HepG2 (cell line): ENCODE measurements around the gene LRIG1. TPM values are rescaled to one million over a fixed set of nuclear protein-coding genes. Genes with fewer than 3 reads are reported as not detected.

Experiments used
- ATAC-seq: fragments of 200-7000 bp; cut with Tn5 transposase; 3 replicates; pipeline ENCODE4 v1.9.1; 2020; ENCODE audit warnings: mild to moderate bottlenecking, moderate library complexity
- BruUV-seq: library from RNA; stranded (reverse); fragments of 400-500 nt; replicated peaks from 2 replicates; lab custom pipeline; 2021; lab: Mats Ljungman, UMichigan
- CTCF ChIA-PET: fragments of 300-600 bp; formaldehyde crosslinking; extraction: SDS; loops from one replicate; lab custom pipeline; 2021; ENCODE audit warnings: low total read pairs, inconsistent platforms, low intra/inter-chr PET ratio; lab: Yijun Ruan, JAX
- POLR2A ChIA-PET: fragments of 350-600 bp; sonication (Branson Sonifier 250); formaldehyde crosslinking; loops from one replicate; lab custom pipeline; 2020; ENCODE audit warnings: antibody characterized with exemption, inconsistent platforms; lab: Yijun Ruan, JAX
- DNase-seq: peaks from one replicate; pipeline ENCODE4 v3.0.0-alpha.2; 2015; ENCODE audit warnings: low spot score
- FAIRE-seq: peaks from 3 replicates; lab custom pipeline; 2011; peaks lifted over from hg19 to GRCh38; lab: Jason Lieb, UNC
- H2AFZ ChIP-seq: one replicate; pipeline ENCODE4 v1.6.1; 2011; ENCODE audit warnings: low read length, inconsistent platforms
- H3K27ac ChIP-seq: fragments of 300-600 bp; 3 replicates; pipeline ENCODE4 v1.8.0; 2011; ENCODE audit warnings: mixed run types, mild to moderate bottlenecking, mixed read lengths, low read length, inconsistent platforms; ENCODE audit not compliant: insufficient read depth; ENCODE audit errors: extremely low read length
- H3K27me3 ChIP-seq, 2 experiments: fragments of 200-600 bp in 1 of 2; 2 replicates in 1 of 2; 3 replicates in 1 of 2; pipeline versions ENCODE4 v1.6.0 to v1.8.0; 2011; ENCODE audit warnings: low read length in 2 of 2, mild to moderate bottlenecking in 2 of 2, moderate library complexity in 2 of 2, inconsistent platforms in 1 of 2; ENCODE audit not compliant: insufficient read depth in 2 of 2, control insufficient read depth in 1 of 2
- H3K36me3 ChIP-seq, 2 experiments: fragments of 200-600 bp in 1 of 2; replicated peaks in 1 of 2; 2 replicates in 1 of 2; 3 replicates in 1 of 2; pipeline versions ENCODE4 v1.5.1 to v1.8.0; 2011; ENCODE audit warnings: low read length in 2 of 2, inconsistent platforms in 1 of 2; ENCODE audit not compliant: insufficient read depth in 2 of 2, control insufficient read depth in 1 of 2
- H3K4me1 ChIP-seq: 2 replicates; pipeline ENCODE4 v1.5.1; 2012; ENCODE audit warnings: low read length, inconsistent platforms; ENCODE audit not compliant: insufficient read depth
- H3K4me2 ChIP-seq: 2 replicates; pipeline ENCODE4 v1.6.0; 2011; ENCODE audit warnings: low read depth, low read length, inconsistent platforms
- H3K4me3 ChIP-seq, 3 experiments: fragments of 200-600 bp in 1 of 3; sonication (generic), shearing (Covaris generic) in 1 of 3; replicated peaks in 1 of 3; 2 replicates each; pipeline ENCODE4 v1.5.1; 2011 to 2016; ENCODE audit warnings: low read length in 3 of 3, inconsistent platforms in 2 of 3, low read depth in 2 of 3, mild to moderate bottlenecking in 2 of 3, control low read depth in 1 of 3, mixed read lengths in 1 of 3; ENCODE audit not compliant: insufficient read depth in 1 of 3
- H3K79me2 ChIP-seq: one replicate; pipeline ENCODE4 v1.6.1; 2011; ENCODE audit warnings: low read length, inconsistent platforms; ENCODE audit not compliant: insufficient read depth
- H3K9ac ChIP-seq: 2 replicates; pipeline ENCODE4 v1.6.0; 2011; ENCODE audit warnings: mild to moderate bottlenecking, low read depth, low read length, inconsistent platforms; ENCODE audit not compliant: insufficient read depth
- H3K9me3 ChIP-seq: 2 replicates; pipeline ENCODE4 v1.5.1; 2012; ENCODE audit warnings: mild to moderate bottlenecking, low read length
- H4K20me1 ChIP-seq: 2 replicates; pipeline ENCODE4 v1.6.0; 2011; ENCODE audit warnings: inconsistent platforms, mild to moderate bottlenecking, low read length, moderate library complexity; ENCODE audit not compliant: insufficient read depth
- ARNTL ChIP-seq: sonication (generic); formaldehyde crosslinking; IDR thresholded peaks from 2 replicates; pipeline ENCODE4 v1.4.0; 2020; ENCODE audit warnings: mild to moderate bottlenecking, missing genetic modification reagents
- KAT7 ChIP-seq: IDR thresholded peaks from 2 replicates; pipeline ENCODE4 v1.6.1; 2018; ENCODE audit warnings: borderline replicate concordance, missing compliant biosample characterization
- MBD4 ChIP-seq: IDR thresholded peaks from 2 replicates; pipeline ENCODE4 v1.6.1; 2012; ENCODE audit warnings: low read length, inconsistent platforms, borderline replicate concordance
- MTA3 ChIP-seq: sonication (generic); formaldehyde crosslinking; IDR thresholded peaks from 2 replicates; pipeline ENCODE4 v1.4.0; 2020; ENCODE audit warnings: missing genetic modification reagents
- NFKBIZ ChIP-seq: IDR thresholded peaks from 2 replicates; pipeline ENCODE4 v1.6.1; 2018; ENCODE audit warnings: missing genetic modification reagents, missing compliant biosample characterization
- ZEB1 ChIP-seq: IDR thresholded peaks from 2 replicates; pipeline ENCODE4 v1.6.1; 2012; ENCODE audit warnings: mild to moderate bottlenecking, low read depth, inconsistent platforms; ENCODE audit not compliant: insufficient replicate concordance
- ZNF33A ChIP-seq: sonication (generic); formaldehyde crosslinking; IDR thresholded peaks from 2 replicates; pipeline ENCODE4 v1.5.1; 2020; ENCODE audit warnings: missing genetic modification reagents, mild to moderate bottlenecking, moderate library complexity, borderline replicate concordance
- WGBS: methylation state at CpG from one replicate; pipeline ENCODE4 v1.1.6; 2017; ENCODE audit warnings: low lambda C conversion rate; 5-methylcytosine and 5-hydroxymethylcytosine counted together
- in situ Hi-C: cut with HindIII; loops from 2 replicates; pipeline ENCODE4 v1.10.0; 2017; ENCODE audit warnings: low pct_unique_long_range_greater_than_20kb; ENCODE audit not compliant: extremely low pct_ligation_motif_present
- intact Hi-C: fragments of 100-400 bp; cut with micrococcal nuclease; formaldehyde crosslinking; loops from one replicate; pipeline ENCODE4 v1.10.0; 2022; ENCODE audit not compliant: unreplicated experiment
- polyA plus RNA-seq, 8 experiments: library from polyadenylated mRNA; depleted of rRNA in 3 of 8; stranded (reverse) in 7 of 8; unstranded in 1 of 8; fragments of >200 nt; fragmentation: Illumina TruSeq in 4 of 8; extraction: Trizol in 4 of 8; gene quantifications; 2 replicates each; pipeline versions ENCODE4 v1.2.1 to v1.2.3, GENCODE V29; 2011 to 2016; ENCODE audit warnings: low read depth in 4 of 8, missing spikeins in 1 of 8, mixed read lengths in 1 of 8; ENCODE audit not compliant: insufficient read depth in 1 of 8
- total RNA-seq, 5 experiments: library from RNA; depleted of rRNA; stranded (reverse); fragments of >200 nt; fragmentation: Illumina TruSeq; extraction: Trizol; gene quantifications; 2 replicates each; pipeline ENCODE4 v1.2.3, GENCODE V29; 2016; ENCODE audit warnings: low read depth in 1 of 5
- TF ChIP-seq, protein P1 (sequence below): sonication (generic); formaldehyde crosslinking; IDR thresholded peaks from 2 replicates; pipeline ENCODE4 v1.4.0; 2020; ENCODE audit warnings: missing genetic modification reagents, borderline replicate concordance

The LRIG1 gene
- total and polyA plus RNA-seq, 2 of the 13 experiments (the other 11 are each of a cell fraction or from before 2014, with no cell fraction given) = 17.8 to 24.8 TPM

DNA sequence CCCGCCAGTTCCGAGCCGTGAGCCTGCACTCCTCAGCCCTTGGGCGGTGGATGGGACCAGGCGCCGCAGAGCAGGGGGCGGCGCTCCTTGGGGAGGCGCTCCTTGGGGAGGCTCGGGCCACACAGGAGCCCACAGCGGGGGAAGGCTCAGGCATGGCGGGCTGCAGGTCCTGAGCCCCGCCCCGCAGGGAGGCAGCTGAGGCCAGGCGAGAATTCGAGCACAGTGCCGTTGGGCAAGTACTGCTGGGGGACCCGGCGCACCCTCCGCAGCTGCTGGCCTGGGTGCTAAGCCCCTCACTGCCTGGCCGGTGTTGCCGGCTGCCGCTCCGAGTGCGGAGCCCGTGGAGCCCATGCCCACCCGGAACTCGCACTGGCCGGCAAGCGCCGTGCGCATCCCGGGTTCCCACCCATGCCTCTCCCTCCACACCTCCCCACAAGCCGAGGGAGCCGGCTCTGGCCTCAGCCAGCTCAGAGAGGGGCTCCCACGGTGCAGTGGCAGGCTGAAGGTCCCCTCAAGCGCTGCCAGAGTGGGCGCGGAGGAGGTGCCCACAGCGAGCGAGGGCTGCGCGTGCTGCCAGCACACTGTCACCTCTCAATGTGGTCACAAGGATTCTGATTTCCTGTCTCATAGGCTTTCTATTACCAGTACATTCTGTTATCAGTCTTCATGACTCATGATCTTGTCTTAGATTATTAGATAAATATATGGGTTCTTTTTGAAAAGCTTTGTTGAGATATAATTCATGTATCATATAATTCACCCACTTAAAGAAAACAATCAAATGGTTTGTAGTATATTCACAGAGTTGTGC is 44.0 kb upstream of the LRIG1 start:
- Histone ChIP-seq H2AFZ (no peak overlapping the region), H3K27me3 (no peaks in the 10 kb centered on the region), H3K9me3 (no peaks in the 10 kb centered on the region), H3K9ac (no peak overlapping the region), H3K36me3 (no peaks in the 10 kb centered on the region), H4K20me1 (no peaks in the 10 kb centered on the region), H3K4me2 (no peak overlapping the region), H3K27ac (no peak overlapping the region), H3K79me2 (no peaks in the 10 kb centered on the region), H3K4me3 (no peak overlapping the region), H3K4me1 (no peaks in the 10 kb centered on the region)
- WGBS = 88% methylated on average over 25 of the region's 43 CpGs
- TF ChIP-seq NFKBIZ (no peak), ZNF33A (CRISPR knock-in tag) (no peak), ZEB1 (no peak), ARNTL (CRISPR knock-in tag) (no peak), MTA3 (CRISPR knock-in tag) (no peak), KAT7 (CRISPR knock-in tag) (no peak), MBD4 (no peak)
- TF ChIP-seq, protein P1, sequence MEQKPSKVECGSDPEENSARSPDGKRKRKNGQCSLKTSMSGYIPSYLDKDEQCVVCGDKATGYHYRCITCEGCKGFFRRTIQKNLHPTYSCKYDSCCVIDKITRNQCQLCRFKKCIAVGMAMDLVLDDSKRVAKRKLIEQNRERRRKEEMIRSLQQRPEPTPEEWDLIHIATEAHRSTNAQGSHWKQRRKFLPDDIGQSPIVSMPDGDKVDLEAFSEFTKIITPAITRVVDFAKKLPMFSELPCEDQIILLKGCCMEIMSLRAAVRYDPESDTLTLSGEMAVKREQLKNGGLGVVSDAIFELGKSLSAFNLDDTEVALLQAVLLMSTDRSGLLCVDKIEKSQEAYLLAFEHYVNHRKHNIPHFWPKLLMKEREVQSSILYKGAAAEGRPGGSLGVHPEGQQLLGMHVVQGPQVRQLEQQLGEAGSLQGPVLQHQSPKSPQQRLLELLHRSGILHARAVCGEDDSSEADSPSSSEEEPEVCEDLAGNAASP (CRISPR knock-in tag) = no peak
- BruUV-seq = no TSS peak
- in situ Hi-C loops = no loop called here
- ChIA-PET POLR2A (no interaction called here), CTCF (no interaction called here)
- no peak for ATAC-seq
- FAIRE-seq = no peak
- no peak for DNase-seq
- intact Hi-C loops = no loop called here
